WERI-Rb-1 (cell line): Measurements from ENCODE around the gene MED22.
A peak's percentile ranks its signal among the peaks of the same experiment; 100 is the strongest.

Experiments
- DNase-seq: peaks from one replicate; pipeline ENCODE4 v3.0.0-alpha.2; 2020
- H3K27ac ChIP-seq: fragments of 250-450 bp; sonication (Bioruptor Pico); 2 replicates; pipeline ENCODE4 v1.5.1; 2020; ENCODE audit warnings: mild to moderate bottlenecking, moderate library complexity
- H3K27me3 ChIP-seq: fragments of 250-450 bp; sonication (Bioruptor Pico); 2 replicates; pipeline ENCODE4 v1.5.1; 2021; ENCODE audit warnings: mild to moderate bottlenecking, low read depth, moderate library complexity; ENCODE audit not compliant: insufficient read depth, severe bottlenecking
- H3K36me3 ChIP-seq: fragments of 250-450 bp; sonication (Bioruptor Pico); 2 replicates; pipeline ENCODE4 v1.5.1; 2020; ENCODE audit warnings: mild to moderate bottlenecking, moderate library complexity
- H3K4me3 ChIP-seq: 2 replicates; pipeline ENCODE4 v1.5.1; 2011; ENCODE audit warnings: low read depth, mild to moderate bottlenecking, control low read depth, low read length
- H3K9me3 ChIP-seq: fragments of 250-450 bp; sonication (Bioruptor Pico); 2 replicates; pipeline ENCODE4 v1.5.1; 2021; ENCODE audit warnings: mild to moderate bottlenecking, moderate library complexity; ENCODE audit not compliant: severe bottlenecking
- TF ChIP-seq, protein P1 (sequence below): IDR thresholded peaks from 2 replicates; pipeline ENCODE4 v1.5.1; 2011; ENCODE audit warnings: low read depth, mild to moderate bottlenecking, control low read depth, inconsistent platforms, low read length

The MED22 gene

DNA sequence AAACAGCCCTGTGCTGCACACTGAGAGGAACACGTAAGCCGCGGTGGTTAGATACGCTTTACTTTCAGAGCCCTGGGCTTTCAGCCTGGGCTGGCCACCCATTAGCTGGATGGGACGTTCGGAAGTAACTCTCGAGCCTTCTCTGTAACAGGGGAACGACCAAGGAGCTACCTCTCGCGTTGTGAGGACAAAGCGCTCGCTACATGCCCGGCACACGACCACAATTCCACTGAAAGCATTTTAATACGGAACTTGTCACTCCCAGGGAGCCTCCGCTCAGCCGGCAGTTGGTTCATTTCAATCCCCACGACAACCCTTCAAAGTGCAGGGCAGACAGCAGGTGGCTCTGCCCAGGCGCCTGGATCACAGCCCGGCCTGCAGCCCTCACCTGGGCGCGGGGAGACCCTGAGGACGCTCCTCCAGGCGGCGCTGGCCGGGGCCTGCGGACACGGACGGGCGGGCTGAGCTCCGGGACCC is 8.0 kb upstream of the MED22 start:
- Histone ChIP-seq H3K36me3 (peaks cover 52% of the 10 kb centered on the region), H3K27ac (peak overlapping the region; percentile 59)
- DNase-seq, result no peak

DNA sequence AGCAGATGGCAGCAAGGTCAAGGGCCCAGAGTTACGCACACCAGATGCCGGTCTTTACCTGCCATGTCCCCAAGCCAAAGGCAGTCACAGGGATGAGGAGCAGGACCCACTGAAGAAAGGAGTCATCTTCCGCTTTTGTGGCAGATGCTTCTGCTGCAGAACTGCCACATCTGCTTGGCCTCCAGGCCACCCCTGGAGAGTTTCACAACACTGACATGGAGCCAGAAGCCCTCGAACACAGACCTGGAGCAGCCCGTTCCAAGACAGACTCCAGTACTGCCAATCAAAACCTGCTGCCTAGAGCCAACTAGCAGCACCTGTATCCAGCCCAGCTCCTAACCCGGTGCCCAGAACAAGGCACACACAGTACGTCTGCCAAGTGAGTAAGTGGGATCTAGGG is 6.8 kb upstream of the MED22 start:
- TF ChIP-seq, protein P1, sequence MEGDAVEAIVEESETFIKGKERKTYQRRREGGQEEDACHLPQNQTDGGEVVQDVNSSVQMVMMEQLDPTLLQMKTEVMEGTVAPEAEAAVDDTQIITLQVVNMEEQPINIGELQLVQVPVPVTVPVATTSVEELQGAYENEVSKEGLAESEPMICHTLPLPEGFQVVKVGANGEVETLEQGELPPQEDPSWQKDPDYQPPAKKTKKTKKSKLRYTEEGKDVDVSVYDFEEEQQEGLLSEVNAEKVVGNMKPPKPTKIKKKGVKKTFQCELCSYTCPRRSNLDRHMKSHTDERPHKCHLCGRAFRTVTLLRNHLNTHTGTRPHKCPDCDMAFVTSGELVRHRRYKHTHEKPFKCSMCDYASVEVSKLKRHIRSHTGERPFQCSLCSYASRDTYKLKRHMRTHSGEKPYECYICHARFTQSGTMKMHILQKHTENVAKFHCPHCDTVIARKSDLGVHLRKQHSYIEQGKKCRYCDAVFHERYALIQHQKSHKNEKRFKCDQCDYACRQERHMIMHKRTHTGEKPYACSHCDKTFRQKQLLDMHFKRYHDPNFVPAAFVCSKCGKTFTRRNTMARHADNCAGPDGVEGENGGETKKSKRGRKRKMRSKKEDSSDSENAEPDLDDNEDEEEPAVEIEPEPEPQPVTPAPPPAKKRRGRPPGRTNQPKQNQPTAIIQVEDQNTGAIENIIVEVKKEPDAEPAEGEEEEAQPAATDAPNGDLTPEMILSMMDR, result no peak
- no peaks in the 10 kb centered on the region for H3K9me3 ChIP-seq
- peaks cover 55% of the 10 kb centered on the region for H3K36me3 ChIP-seq
- H3K27ac ChIP-seq, result peak overlapping the region; percentile 63
- no peak overlapping the region for H3K4me3 ChIP-seq
- H3K27me3 ChIP-seq, result no peaks in the 10 kb centered on the region
- DNase-seq, result peak; percentile 34

More for the DNA sequence above, 8.0 kb upstream of the MED22 start:
- Histone ChIP-seq H3K4me3 (peak overlapping the region; percentile 59), H3K27me3 (no peaks in the 10 kb centered on the region), H3K9me3 (no peaks in the 10 kb centered on the region)
- TF ChIP-seq, protein P1, result no peak

DNA sequence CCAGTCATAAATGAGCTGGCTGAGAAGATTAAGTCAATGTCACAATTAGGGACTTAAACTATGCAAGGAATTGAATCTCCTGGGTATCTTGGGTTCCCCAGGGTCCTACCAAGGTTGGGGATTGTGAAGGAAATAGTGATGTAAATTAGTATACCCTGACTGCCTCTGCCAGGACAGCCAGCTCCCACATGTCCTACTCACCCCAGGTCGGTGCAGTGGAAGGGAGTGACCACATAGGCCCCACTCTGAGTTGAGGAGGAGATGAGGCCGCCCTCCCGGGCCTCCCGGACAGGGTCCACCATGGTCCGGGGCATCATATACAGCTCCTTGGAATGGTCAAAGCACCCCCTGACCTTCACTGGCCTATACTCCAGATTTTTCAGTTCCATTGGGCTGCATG is 5.6 kb upstream of the MED22 start:
- no peaks in the 10 kb centered on the region for H3K9me3 ChIP-seq
- peaks cover 59% of the 10 kb centered on the region for H3K36me3 ChIP-seq
- TF ChIP-seq, protein P1, result no peak
- no peak overlapping the region for H3K4me3 ChIP-seq
- no peak for DNase-seq
- peak overlapping the region; percentile 63 for H3K27ac ChIP-seq
- H3K27me3 ChIP-seq, result no peaks in the 10 kb centered on the region

DNA sequence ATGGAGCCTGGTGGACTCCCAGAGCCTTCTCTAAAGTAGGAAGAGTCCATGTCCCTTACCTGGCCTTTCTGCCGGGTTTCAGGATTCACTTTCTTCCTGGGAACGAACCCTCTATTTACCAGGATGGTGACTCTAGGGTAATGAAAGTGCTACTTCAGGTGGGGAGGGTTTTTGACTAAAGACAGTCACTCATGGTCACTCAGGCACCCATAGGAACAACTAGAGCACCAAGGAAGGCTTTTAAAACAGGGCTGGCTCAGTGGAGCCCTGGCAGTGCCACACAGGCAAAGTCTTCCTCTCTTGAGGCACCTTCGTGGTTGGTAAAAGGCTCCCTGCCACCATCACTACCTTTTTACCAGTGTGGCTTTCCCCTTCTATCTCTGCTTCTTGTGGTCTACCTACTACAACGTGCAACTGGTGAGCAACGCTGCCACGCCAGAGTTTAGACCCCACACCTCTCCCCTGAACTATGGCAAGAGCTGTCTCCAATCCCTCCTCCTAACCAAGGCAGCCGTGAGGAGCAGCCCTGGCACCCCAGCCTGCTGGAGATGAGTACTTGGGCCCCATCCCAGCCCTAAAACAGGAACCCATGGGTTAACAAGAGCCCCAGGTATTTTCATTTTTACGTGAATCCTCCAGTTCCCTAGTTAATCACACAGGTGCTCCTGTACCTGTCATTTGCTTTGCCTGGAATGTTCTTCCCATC is 4.9 kb upstream of the MED22 start:
- DNase-seq, result no peak
- no peaks in the 10 kb centered on the region for H3K27me3 ChIP-seq
- H3K9me3 ChIP-seq, result no peaks in the 10 kb centered on the region
- H3K27ac ChIP-seq, result peak overlapping the region; percentile 63; the same call in 1 of the 2 replicates
- TF ChIP-seq, protein P1, result no peak
- H3K4me3 ChIP-seq, result no peak overlapping the region
- peaks cover 62% of the 10 kb centered on the region for H3K36me3 ChIP-seq

DNA sequence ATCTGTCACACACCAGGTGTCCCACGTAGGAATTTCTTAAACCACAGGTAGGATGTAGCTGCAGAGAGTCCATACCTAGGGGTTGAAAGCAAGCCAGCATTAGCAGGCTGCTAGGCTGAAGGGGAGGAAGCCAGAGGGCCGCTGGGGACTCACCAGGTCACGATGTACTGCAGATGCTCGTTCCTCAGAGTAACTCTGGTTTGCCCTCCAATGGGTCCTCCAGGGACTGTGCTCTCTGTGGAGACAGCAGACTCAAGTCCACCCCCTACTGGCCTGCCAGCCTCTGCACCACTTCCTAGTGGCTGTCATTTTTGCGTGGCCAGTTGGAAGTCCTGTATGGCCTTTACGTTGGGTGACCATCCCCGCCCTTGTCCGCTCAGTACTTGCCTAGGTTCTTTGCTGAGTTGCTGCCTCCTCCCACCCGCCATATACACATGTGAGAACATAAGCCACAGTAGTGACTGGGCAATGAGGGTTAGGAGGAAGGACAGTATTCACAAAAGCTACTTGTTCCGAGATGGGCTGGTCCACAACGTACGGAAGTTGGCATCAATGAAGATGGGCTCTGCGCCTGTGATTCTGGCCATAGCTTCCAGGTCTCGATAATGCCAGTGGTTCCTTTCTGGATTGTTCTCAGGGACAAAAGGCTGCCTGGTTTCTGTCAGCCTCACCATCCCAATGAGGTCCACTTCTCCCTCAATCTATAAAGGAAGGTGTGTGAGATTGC is 4.1 kb upstream of the MED22 start:
- Histone ChIP-seq H3K27me3 (no peaks in the 10 kb centered on the region), H3K36me3 (peaks cover 58% of the 10 kb centered on the region), H3K27ac (no peak overlapping the region), H3K4me3 (no peak overlapping the region), H3K9me3 (no peaks in the 10 kb centered on the region)
- TF ChIP-seq, protein P1, result peak; percentile 92
- peak; percentile 80 for DNase-seq
